GM12872 (cell line): ENCODE measurements around the gene SAP25.

Experiments
- TF ChIP-seq, protein P1 (sequence below): IDR thresholded peaks from 3 replicates; pipeline ENCODE4 v1.5.1; 2011; ENCODE audit warnings: low read depth, mild to moderate bottlenecking, low read length, moderate library complexity; ENCODE audit not compliant: insufficient read depth

SAP25 gene

DNA sequence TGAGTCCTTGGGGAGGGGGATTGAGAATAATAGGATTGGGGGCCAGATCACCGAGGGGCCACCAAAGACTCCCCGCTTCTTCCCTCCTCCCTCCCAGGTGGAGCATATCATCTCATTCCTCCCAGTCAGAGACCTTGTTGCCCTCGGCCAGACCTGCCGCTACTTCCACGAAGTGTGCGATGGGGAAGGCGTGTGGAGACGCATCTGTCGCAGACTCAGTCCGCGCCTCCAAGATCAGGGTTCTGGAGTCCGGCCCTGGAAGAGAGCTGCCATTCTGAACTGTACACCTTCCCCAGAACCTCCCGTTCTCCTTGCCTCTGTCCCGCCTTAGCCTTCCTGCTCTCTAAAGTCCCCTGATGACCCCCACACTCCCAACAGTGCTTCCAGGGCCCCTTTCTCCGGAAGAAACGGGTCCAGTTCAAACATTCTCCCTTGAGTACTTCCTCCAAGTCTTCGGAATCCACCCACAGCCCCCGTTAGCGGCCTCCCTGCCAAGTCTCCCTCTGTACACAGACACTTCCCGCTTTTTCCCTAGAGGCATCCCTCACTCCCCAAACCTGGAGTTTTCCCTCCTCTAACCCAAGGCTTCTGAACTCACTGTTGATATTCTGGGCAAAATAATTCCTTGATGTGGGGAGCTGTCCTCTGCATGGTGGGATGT, 16.5 kb upstream of the SAP25 start:
- TF ChIP-seq, protein P1, sequence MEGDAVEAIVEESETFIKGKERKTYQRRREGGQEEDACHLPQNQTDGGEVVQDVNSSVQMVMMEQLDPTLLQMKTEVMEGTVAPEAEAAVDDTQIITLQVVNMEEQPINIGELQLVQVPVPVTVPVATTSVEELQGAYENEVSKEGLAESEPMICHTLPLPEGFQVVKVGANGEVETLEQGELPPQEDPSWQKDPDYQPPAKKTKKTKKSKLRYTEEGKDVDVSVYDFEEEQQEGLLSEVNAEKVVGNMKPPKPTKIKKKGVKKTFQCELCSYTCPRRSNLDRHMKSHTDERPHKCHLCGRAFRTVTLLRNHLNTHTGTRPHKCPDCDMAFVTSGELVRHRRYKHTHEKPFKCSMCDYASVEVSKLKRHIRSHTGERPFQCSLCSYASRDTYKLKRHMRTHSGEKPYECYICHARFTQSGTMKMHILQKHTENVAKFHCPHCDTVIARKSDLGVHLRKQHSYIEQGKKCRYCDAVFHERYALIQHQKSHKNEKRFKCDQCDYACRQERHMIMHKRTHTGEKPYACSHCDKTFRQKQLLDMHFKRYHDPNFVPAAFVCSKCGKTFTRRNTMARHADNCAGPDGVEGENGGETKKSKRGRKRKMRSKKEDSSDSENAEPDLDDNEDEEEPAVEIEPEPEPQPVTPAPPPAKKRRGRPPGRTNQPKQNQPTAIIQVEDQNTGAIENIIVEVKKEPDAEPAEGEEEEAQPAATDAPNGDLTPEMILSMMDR = no peak

DNA sequence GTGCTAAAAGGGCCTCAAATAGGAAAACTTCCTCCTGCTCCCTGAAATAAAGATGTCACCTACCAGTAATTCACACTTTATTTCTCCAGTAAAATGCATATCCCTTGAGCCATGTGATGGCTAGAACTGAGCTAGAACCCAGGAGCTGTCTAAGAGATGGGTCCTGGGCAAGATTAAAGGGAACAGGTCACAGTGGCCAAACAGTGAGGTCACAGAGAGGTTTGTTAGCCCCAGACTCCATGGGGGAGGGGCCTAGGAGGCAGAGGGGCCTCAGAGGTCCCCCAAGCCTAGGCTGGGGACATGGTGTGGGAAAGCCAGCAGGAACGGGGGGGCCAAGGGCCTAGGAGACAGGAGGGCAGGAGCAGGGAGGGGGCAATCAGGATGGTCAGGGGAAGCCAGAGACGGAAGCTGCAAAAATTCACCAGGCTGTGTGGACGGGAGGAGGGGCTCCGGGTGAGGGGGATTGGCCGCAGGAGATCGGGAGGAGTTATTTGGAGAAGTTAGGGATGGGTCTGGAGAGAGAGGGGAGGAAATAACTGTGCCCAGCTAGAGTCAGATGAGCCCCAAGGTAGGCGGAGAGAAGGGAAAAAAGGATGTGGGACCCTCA, 15.7 kb upstream of the SAP25 start:
- TF ChIP-seq, protein P1 = no peak

DNA sequence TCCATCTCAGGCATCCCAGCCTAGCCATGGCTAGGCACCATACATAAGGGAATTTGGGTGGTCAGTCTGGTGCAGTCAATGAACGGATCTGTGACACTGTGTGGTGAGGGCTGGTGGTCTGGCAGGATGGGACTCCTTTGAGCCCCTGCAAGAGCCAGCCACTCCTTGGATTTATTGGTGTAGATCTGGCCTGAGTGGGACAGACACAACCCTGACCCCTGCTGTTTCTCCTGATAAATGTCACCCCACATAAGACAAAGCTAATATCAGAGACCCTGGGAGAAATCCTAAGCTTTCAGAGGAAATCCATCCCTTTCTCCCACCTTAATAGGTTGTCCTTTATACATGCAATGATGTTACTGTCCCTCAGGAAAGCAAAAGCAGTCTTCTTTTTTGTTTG, 14.7 kb upstream of the SAP25 start:
- TF ChIP-seq, protein P1 = peak; percentile 57

DNA sequence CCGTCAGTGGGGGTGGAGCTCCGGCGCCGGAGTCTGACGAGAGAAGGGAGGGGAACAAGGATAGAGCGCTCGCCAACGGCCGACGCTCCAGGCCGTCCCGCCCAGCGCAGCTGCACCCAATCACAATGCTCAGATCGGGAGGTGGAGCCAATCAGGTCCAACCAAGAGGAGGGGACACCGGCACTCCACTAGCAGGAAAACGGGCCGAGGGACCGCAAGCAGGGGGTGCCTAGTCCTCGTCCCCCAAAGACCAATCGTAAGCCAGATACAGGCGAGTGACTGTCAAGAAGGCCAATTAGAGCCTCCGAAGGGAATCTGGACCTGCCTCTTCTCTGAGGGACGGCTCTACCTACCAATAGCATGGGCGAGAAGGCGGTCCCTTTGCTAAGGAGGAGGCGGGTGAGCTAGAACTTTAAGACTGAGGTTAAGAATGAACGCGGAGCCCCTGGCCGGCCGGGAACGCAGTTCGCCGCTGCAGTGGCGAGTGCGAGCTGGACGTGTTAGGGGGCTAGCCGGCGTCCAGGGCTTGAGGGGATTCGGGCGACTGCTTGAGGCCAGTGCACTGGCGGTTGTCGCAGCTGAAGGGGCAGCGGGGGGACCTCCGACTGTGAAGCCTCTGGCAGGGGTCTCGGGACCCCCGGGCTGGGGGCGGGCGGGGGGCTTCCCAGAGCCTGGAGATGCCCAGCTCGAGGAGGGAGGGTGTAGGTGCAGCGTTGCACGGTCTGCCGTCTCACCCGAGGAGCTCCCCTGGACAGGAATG, 12.7 kb upstream of the SAP25 start, which contains the start of gene FBXO24:
TSS of gene FBXO24 (plus strand) at position 63 of the 760 bp plus-strand sequence. CDS start at position 361, 298 bp downstream.
- TF ChIP-seq, protein P1 = no peak

DNA sequence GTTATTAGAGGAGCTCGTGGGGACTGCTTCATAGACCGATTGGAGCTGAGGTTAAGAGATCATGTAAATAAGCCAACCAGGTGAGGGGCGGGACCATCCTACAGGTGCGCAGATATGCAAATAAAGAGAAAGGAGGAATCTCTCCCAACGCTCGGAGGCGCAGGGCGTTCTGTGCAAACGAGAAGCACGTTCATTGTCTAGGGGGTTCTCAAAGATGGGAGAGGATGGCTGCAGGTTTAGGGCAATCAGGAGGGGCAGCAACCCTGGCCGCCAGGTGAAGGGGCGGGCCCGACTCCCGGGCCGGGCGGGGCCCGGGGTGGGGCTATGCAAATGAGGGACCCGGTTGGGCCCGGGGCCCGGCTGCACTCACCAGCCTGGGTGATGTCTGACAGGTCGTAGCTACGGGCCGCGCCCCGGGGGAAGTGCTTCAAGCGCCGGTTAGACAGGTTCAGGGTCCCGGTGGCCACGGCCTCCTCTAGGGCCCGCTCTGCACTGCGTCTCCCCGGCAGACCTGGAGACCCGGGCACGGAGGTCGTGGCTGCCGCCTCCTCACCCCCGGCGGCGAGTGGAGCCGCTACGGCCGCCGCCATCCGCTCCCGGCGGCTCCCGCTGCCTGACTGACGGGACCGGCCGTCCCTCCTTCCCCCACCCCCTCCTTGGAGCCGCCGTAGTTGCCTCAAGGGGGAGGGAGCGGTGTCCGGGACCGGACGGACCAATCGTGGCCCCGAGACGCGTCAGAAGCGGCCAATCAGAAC, 12.0 kb upstream of the SAP25 start, which contains the start of gene LRCH4:
TSS of gene LRCH4 (minus strand) at position 619 of the 755 bp plus-strand sequence. CDS start at position 590, 29 bp downstream.
- TF ChIP-seq, protein P1 = no peak

DNA sequence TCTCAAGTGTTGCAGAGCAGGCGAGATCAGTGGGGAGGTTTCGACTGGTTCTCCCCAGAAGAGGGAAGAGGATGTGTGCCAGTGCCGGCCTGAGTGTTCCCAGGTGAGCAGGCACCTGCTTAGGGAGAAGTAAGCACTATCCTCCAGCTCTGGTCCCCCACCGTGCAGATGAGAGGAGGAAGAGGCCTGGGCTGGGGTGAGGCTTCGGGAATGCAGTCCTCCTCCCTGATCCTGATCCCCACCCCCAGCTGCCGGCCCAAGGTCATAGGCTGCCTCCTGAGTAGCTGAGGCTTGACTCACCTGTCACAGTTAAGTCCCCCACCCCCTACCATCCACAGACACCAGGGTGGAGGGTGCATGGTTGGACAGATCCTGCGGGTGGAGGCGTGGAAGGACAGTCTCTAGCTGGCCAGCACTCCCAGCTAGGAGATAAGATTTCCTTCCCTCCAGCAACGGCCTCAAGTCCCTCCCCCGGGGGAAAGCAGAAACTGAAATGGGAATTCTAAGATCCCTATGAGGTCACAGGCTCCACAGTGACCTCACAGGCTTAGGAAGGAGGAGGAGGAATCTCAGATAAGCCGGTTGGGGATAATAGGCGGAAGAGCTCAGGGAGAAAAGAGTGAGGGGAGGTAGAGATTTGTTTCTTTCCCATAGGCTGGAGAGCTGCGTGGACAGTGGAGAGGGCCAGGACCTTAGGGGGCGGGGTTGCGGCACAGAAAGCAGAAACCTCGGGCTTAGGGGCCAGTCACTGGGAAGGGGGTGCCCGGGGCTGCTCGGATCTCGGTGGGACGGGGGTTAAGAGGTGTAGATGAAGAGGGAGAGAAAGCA, 11.2 kb upstream of the SAP25 start:
- TF ChIP-seq, protein P1 = no peak
